H1 (cell line): ENCODE measurements around the gene UBE2D3. TPM values are rescaled to one million over a fixed set of nuclear protein-coding genes. Genes with fewer than 3 reads are reported as not detected.

Source experiments
- CTCF ChIA-PET: fragments of 300-600 bp; sonication (Branson Sonifier 250); formaldehyde crosslinking; loops from one replicate; lab custom pipeline; 2021; ENCODE audit not compliant: partially characterized antibody; lab: Charles Lee
- POLR2A ChIA-PET: fragments of 300-600 bp; sonication (Branson Sonifier 250); formaldehyde crosslinking; loops from one replicate; lab custom pipeline; 2021; ENCODE audit warnings: inconsistent platforms; ENCODE audit not compliant: partially characterized antibody; lab: Charles Lee
- DNase-seq, 2 experiments: peaks; one replicate each; pipeline versions ENCODE4 v3.0.0 to v3.0.0-alpha.2; 2010 to 2022; ENCODE audit warnings: low spot score in 2 of 2, low read depth in 1 of 2, mixed read lengths in 1 of 2
- FAIRE-seq: peaks from 2 replicates; lab custom pipeline; 2011; peaks lifted over from hg19 to GRCh38; lab: Jason Lieb, UNC
- H2AFZ ChIP-seq: 2 replicates; pipeline ENCODE4 v1.8.1; 2012; ENCODE audit warnings: low read length, inconsistent platforms
- H2AK5ac ChIP-seq: 2 replicates; pipeline ENCODE4 v1.6.1; 2013; ENCODE audit warnings: low read depth, low read length
- H2BK120ac ChIP-seq: replicated peaks from 2 replicates; pipeline ENCODE3; 2013; ENCODE audit warnings: low read depth, low read length, inconsistent platforms
- H2BK12ac ChIP-seq: 2 replicates; pipeline ENCODE4 v1.6.1; 2013; ENCODE audit warnings: low read depth, low read length
- H2BK15ac ChIP-seq: 2 replicates; pipeline ENCODE4 v1.6.1; 2013; ENCODE audit warnings: low read length
- H2BK20ac ChIP-seq: 2 replicates; pipeline ENCODE4 v1.6.1; 2013; ENCODE audit warnings: low read length
- H2BK5ac ChIP-seq: 2 replicates; pipeline ENCODE4 v1.6.1; 2013; ENCODE audit warnings: low read depth, low read length
- H3K14ac ChIP-seq: 2 replicates; pipeline ENCODE4 v1.6.1; 2013; ENCODE audit warnings: inconsistent platforms; ENCODE audit not compliant: insufficient read length
- H3K18ac ChIP-seq: 2 replicates; pipeline ENCODE4 v1.6.1; 2013; ENCODE audit warnings: low read length; ENCODE audit errors: extremely low read depth
- H3K23ac ChIP-seq: 2 replicates; pipeline ENCODE4 v1.6.1; 2013; ENCODE audit warnings: inconsistent platforms; ENCODE audit not compliant: insufficient read length
- H3K23me2 ChIP-seq: 2 replicates; pipeline ENCODE4 v1.6.1; 2013; ENCODE audit warnings: low read depth, low read length
- H3K27ac ChIP-seq: 2 replicates; pipeline ENCODE4 v1.6.1; 2011; ENCODE audit warnings: low read depth, low read length, inconsistent platforms
- H3K27me3 ChIP-seq, 4 experiments: replicated peaks in 1 of 4; 1 replicate in 1 of 4; 2 replicates in 3 of 4; pipeline versions ENCODE4 v1.6.1 to v1.8.1; 2011 to 2013; ENCODE audit warnings: low read length in 3 of 4, mild to moderate bottlenecking in 3 of 4, inconsistent platforms in 2 of 4, mixed read lengths in 2 of 4, moderate library complexity in 1 of 4; ENCODE audit not compliant: control insufficient read depth in 3 of 4, insufficient read depth in 3 of 4; ENCODE audit errors: extremely low read depth in 1 of 4
- H3K36me3 ChIP-seq, 4 experiments: 2 replicates each; pipeline versions ENCODE4 v1.6.1 to v1.8.1; 2011 to 2013; ENCODE audit warnings: mild to moderate bottlenecking in 4 of 4, low read length in 3 of 4, moderate library complexity in 2 of 4, control low read depth in 1 of 4, inconsistent platforms in 1 of 4; ENCODE audit not compliant: insufficient read depth in 4 of 4, control insufficient read depth in 2 of 4
- H3K4ac ChIP-seq: replicated peaks from 2 replicates; pipeline ENCODE3; 2013; ENCODE audit warnings: low read length, low read depth, mixed read lengths, inconsistent platforms; ENCODE audit not compliant: insufficient read length
- H3K4me1 ChIP-seq, 4 experiments: replicated peaks in 1 of 4; 1 replicate in 1 of 4; 2 replicates in 3 of 4; pipeline versions ENCODE4 v1.6.1 to v1.8.1; 2011 to 2013; ENCODE audit warnings: low read length in 3 of 4, inconsistent platforms in 2 of 4, mixed read lengths in 1 of 4; ENCODE audit not compliant: insufficient read depth in 4 of 4, control insufficient read depth in 3 of 4
- H3K4me2 ChIP-seq, 2 experiments: 2 replicates each; pipeline versions ENCODE4 v1.6.1 to v1.8.1; 2011 to 2013; ENCODE audit warnings: low read depth in 2 of 2, low read length in 2 of 2, control low read depth in 1 of 2, inconsistent platforms in 1 of 2, mild to moderate bottlenecking in 1 of 2; ENCODE audit not compliant: insufficient read depth in 1 of 2
- H3K4me3 ChIP-seq, 4 experiments: fragments of 200-600, 300-600 bp in 1 of 4; sonication (generic), shearing (Covaris generic), sonication (Bioruptor Twin) in 1 of 4; 2 replicates each; pipeline versions ENCODE4 v1.5.1 to v1.8.1; 2011 to 2016; ENCODE audit warnings: low read length in 4 of 4, low read depth in 3 of 4, control low read depth in 2 of 4, inconsistent platforms in 2 of 4, mild to moderate bottlenecking in 2 of 4, mixed read lengths in 1 of 4, moderate library complexity in 1 of 4; ENCODE audit not compliant: insufficient read depth in 2 of 4; ENCODE audit errors: extremely low read depth in 1 of 4
- H3K56ac ChIP-seq: replicated peaks from 2 replicates; pipeline ENCODE3; 2013; ENCODE audit warnings: low read depth, mild to moderate bottlenecking, mixed read lengths, low read length, inconsistent platforms; ENCODE audit not compliant: insufficient read length
- H3K79me1 ChIP-seq: 2 replicates; pipeline ENCODE4 v1.6.1; 2013; ENCODE audit warnings: low read depth, low read length, control low read depth
- H3K79me2 ChIP-seq, 2 experiments: 2 replicates each; pipeline versions ENCODE4 v1.6.1 to v1.8.1; 2012 to 2013; ENCODE audit warnings: low read length in 2 of 2, mild to moderate bottlenecking in 2 of 2, inconsistent platforms in 1 of 2; ENCODE audit not compliant: insufficient read depth in 2 of 2, control insufficient read depth in 1 of 2
- H3K9ac ChIP-seq, 4 experiments: replicated peaks in 1 of 4; 1 replicate in 1 of 4; 2 replicates in 3 of 4; pipeline versions ENCODE4 v1.6.1 to v1.8.1; 2011 to 2013; ENCODE audit warnings: low read depth in 3 of 4, low read length in 3 of 4, control low read depth in 2 of 4, mild to moderate bottlenecking in 2 of 4, moderate library complexity in 2 of 4, inconsistent platforms in 1 of 4; ENCODE audit errors: extremely low read depth in 1 of 4
- H3K9me3 ChIP-seq, 2 experiments: 2 replicates each; pipeline versions ENCODE4 v1.6.1 to v1.8.1; 2012 to 2013; ENCODE audit warnings: mild to moderate bottlenecking in 2 of 2, moderate library complexity in 2 of 2, control low read depth in 1 of 2, inconsistent platforms in 1 of 2, low read depth in 1 of 2, low read length in 1 of 2, mixed read lengths in 1 of 2; ENCODE audit not compliant: insufficient read depth in 2 of 2
- H4K20me1 ChIP-seq, 2 experiments: replicated peaks in 1 of 2; 2 replicates each; pipeline versions ENCODE3 to v1.8.1; 2011 to 2013; ENCODE audit warnings: inconsistent platforms in 2 of 2, low read length in 2 of 2, mild to moderate bottlenecking in 1 of 2; ENCODE audit not compliant: insufficient read depth in 2 of 2, control insufficient read depth in 1 of 2
- H4K5ac ChIP-seq: 2 replicates; pipeline ENCODE4 v1.6.1; 2013; ENCODE audit warnings: low read length, low read depth, mixed read lengths, inconsistent platforms; ENCODE audit not compliant: insufficient read length
- H4K8ac ChIP-seq: 2 replicates; pipeline ENCODE4 v1.8.0; 2013; ENCODE audit warnings: mild to moderate bottlenecking, moderate library complexity, low read length, inconsistent platforms; ENCODE audit not compliant: insufficient read depth; ENCODE audit errors: extremely low read depth
- H4K91ac ChIP-seq: replicated peaks from 2 replicates; pipeline ENCODE3; 2013; ENCODE audit warnings: low read length, mixed read lengths, inconsistent platforms; ENCODE audit not compliant: insufficient read length
- CBX5 ChIP-seq: fragments of 300-800, 300-1000 bp; sonication (generic); IDR thresholded peaks from 2 replicates; pipeline ENCODE4 v1.7.1; 2016; ENCODE audit warnings: antibody characterized with exemption, low read length, low read depth
- EP300 ChIP-seq, 2 experiments: IDR thresholded peaks; 1 replicate in 1 of 2; 2 replicates in 1 of 2; pipeline ENCODE4 v1.6.1; 2011 to 2012; ENCODE audit warnings: low read depth in 2 of 2, low read length in 2 of 2, mild to moderate bottlenecking in 2 of 2, borderline replicate concordance in 1 of 2, inconsistent platforms in 1 of 2, moderate library complexity in 1 of 2
- SP2 ChIP-seq: IDR thresholded peaks from 2 replicates; pipeline ENCODE4 v1.6.1; 2012; ENCODE audit warnings: mild to moderate bottlenecking, low read length, inconsistent platforms
- SP4 ChIP-seq: IDR thresholded peaks from 2 replicates; pipeline ENCODE4 v1.6.1; 2012; ENCODE audit warnings: low read length, inconsistent platforms
- SUZ12 ChIP-seq: fragments of 200-600 bp; sonication (generic); IDR thresholded peaks from 2 replicates; pipeline ENCODE4 v1.6.1; 2012; ENCODE audit warnings: mild to moderate bottlenecking, inconsistent platforms, low read length, moderate library complexity, mixed read lengths
- WGBS, 2 experiments: shearing (Covaris generic) in 1 of 2; methylation state at CpG; one replicate each; pipeline versions ENCODE4 v1.1.6 to v1.1.7; 2013 to 2015; ENCODE audit warnings: low lambda C conversion rate in 2 of 2, mixed read lengths in 2 of 2, inconsistent platforms in 1 of 2, low coverage in 1 of 2, missing lambda C conversion rate in 1 of 2; ENCODE audit not compliant: insufficient replicate concordance in 2 of 2, insufficient coverage in 1 of 2, insufficient read length in 1 of 2; ENCODE audit errors: extremely low coverage in 1 of 2, missing lambda C conversion rate in 1 of 2; 5-methylcytosine and 5-hydroxymethylcytosine counted together
- polyA plus RNA-seq, 7 experiments: library from polyadenylated mRNA; depleted of rRNA in 3 of 7; stranded (reverse) in 5 of 7; unstranded in 2 of 7; fragments of >200 nt in 5 of 7; fragments of 200-250 nt in 2 of 7; gene quantifications; 1 replicate in 5 of 7; 2 replicates in 1 of 7; 4 replicates in 1 of 7; pipeline versions ENCODE4 v1.2.1 to v1.2.3, GENCODE V29; 2011 to 2013; ENCODE audit warnings: missing spikeins in 2 of 7, mixed read lengths in 2 of 7
- total RNA-seq: library from RNA; stranded (reverse); fragmentation: NEBNext Ultra II Directional; extraction: Animal tissue kit (Norgen Biotek cat#: 25700); gene quantifications from 2 replicates; pipeline ENCODE4 v1.2.1, GENCODE V29; 2021
- TF ChIP-seq, protein P1 (sequence below): IDR thresholded peaks from 2 replicates; pipeline ENCODE4 v1.6.1; 2012; ENCODE audit warnings: low read length, inconsistent platforms
- TF ChIP-seq, protein P2 (sequence below): IDR thresholded peaks from 2 replicates; pipeline ENCODE4 v1.6.1; 2012; ENCODE audit warnings: inconsistent platforms

The UBE2D3 gene
- total and polyA plus RNA-seq, 2 of the 8 experiments (the other 6 are each of a cell fraction or from before 2014, with no cell fraction given), result 396 to 544 TPM

DNA sequence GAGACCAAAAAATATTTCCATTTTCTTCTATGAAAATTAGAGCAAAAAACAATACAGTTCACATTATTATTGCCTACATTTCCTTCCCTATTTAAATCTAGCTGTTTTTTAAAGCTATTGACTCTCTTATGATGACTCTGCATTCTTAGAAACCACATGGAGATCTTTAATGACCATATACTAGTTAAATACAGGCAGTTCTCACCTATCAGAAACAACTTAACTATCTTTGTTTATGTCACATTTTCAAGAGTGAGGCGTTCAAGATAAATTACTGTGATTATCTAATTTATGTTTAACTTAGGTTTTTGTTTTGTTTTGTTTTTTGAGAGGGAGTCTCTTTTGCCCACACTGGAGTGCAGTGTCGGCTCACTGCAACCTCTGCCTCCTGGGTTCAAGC is 44.4 kb upstream of the UBE2D3 start:
- Histone ChIP-seq H3K18ac (no peak overlapping the region), H2BK12ac (no peak overlapping the region), H4K5ac (no peak overlapping the region), H3K9me3 (peaks cover 4 to 7% of the 10 kb centered on the region in 2 experiments), H3K4ac (no peak overlapping the region), H3K23ac (no peak overlapping the region), H3K79me2 (peaks cover 0 to 77% of the 10 kb centered on the region in 2 experiments; a peak in 2 of 4 replicates), H2AK5ac (no peak overlapping the region), H4K8ac (no peak overlapping the region), H3K4me3 (no peak overlapping the region), H4K20me1 (no peaks in the 10 kb centered on the region), H3K36me3 (peaks cover 0 to 28% (median 18%) of the 10 kb centered on the region in 4 experiments), H3K4me2 (no peak overlapping the region), H3K14ac (no peak overlapping the region), H2BK20ac (no peak overlapping the region), H3K27me3 (no peaks in the 10 kb centered on the region), H2AFZ (no peak overlapping the region), H2BK120ac (no peak overlapping the region), H3K27ac (no peak overlapping the region), H3K79me1 (no peaks in the 10 kb centered on the region; the same call in 1 of the 2 replicates), H4K91ac (no peak overlapping the region), H3K9ac (no peak overlapping the region), H2BK5ac (no peak overlapping the region), H3K23me2 (peaks cover 6% of the 10 kb centered on the region), H2BK15ac (no peak overlapping the region), H3K56ac (no peak overlapping the region), H3K4me1 (0 out of 7 replicates have a peak, but pooled peaks cover 0 to 2% (median 0%) of the 10 kb centered on the region in 4 experiments)
- CTCF ChIA-PET, result interaction anchor here (1.0 kb wide), 1 partner anchor 11 kb away, joined by 5 read pairs; no protein-coding TSS in a partner anchor
- FAIRE-seq (no peak), DNase-seq (no peak)
- WGBS, 2 experiments, result 96% methylated on average over 2 of the region's 2 CpGs; no CpG with 5 or more reads in 1 of the 2 experiments
- POLR2A ChIA-PET, result no interaction called here
- TF ChIP-seq, protein P1, sequence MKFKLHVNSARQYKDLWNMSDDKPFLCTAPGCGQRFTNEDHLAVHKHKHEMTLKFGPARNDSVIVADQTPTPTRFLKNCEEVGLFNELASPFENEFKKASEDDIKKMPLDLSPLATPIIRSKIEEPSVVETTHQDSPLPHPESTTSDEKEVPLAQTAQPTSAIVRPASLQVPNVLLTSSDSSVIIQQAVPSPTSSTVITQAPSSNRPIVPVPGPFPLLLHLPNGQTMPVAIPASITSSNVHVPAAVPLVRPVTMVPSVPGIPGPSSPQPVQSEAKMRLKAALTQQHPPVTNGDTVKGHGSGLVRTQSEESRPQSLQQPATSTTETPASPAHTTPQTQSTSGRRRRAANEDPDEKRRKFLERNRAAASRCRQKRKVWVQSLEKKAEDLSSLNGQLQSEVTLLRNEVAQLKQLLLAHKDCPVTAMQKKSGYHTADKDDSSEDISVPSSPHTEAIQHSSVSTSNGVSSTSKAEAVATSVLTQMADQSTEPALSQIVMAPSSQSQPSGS, result no peak
- TF ChIP-seq, protein P2, sequence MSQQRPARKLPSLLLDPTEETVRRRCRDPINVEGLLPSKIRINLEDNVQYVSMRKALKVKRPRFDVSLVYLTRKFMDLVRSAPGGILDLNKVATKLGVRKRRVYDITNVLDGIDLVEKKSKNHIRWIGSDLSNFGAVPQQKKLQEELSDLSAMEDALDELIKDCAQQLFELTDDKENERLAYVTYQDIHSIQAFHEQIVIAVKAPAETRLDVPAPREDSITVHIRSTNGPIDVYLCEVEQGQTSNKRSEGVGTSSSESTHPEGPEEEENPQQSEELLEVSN, result no peak
- TF ChIP-seq SUZ12 (no peak), EP300 (IDR thresholded peaks at IDR 0.05; ENCODE audit: borderline replicate concordance in 1 of 2, low read depth in 2 of 2, low read length in 2 of 2) (no peak), SP2 (no peak), CBX5 (no peak), SP4 (no peak)
